Thyroid gland (tissue), 4 donors: ENCODE results near the gene TOP2A. TPM values are rescaled to one million over a fixed set of nuclear protein-coding genes. Genes with fewer than 3 reads are reported as not detected.
A peak's percentile ranks its signal among the peaks of the same experiment; 100 is the strongest.

Source experiments
- DNase-seq, 2 donors: peaks; one replicate each; pipeline ENCODE4 v3.0.0-alpha.2; 2019
- H3K27ac ChIP-seq, 3 donors: fragments of 200-600 bp; sonication (generic); 1 replicate in 2 of 3; 2 replicates in 1 of 3; pipeline ENCODE4 v1.5.1; 2016 to 2019; ENCODE audit warnings: mild to moderate bottlenecking in 1 of 3, moderate library complexity in 1 of 3
- H3K27me3 ChIP-seq: fragments of 200-600 bp; sonication (generic); one replicate; pipeline ENCODE4 v1.5.1; 2019
- H3K36me3 ChIP-seq, 2 donors: fragments of 200-600 bp; sonication (generic); one replicate each; pipeline ENCODE4 v1.5.1; 2016 to 2019
- H3K4me1 ChIP-seq, 2 donors: fragments of 200-600 bp; sonication (generic); one replicate each; pipeline ENCODE4 v1.5.1; 2017 to 2019
- H3K4me3 ChIP-seq, 3 donors: fragments of 200-600 bp; sonication (generic); replicated peaks in 1 of 3; 1 replicate in 2 of 3; 2 replicates in 1 of 3; pipeline ENCODE4 v1.5.1; 2016; ENCODE audit warnings: mild to moderate bottlenecking in 1 of 3
- H3K9me3 ChIP-seq: fragments of 200-600 bp; sonication (generic); one replicate; pipeline ENCODE4 v1.5.1; 2017
- POLR2A ChIP-seq, 2 donors: fragments of 450-650 bp; IDR thresholded peaks; one replicate each; pipeline ENCODE4 v1.6.1; 2017; ENCODE audit warnings: antibody characterized with exemption in 2 of 2, mild to moderate bottlenecking in 2 of 2, moderate library complexity in 1 of 2
- WGBS, 2 donors: methylation state at CpG; one replicate each; pipeline ENCODE4 v1.1.5; 2017; 5-methylcytosine and 5-hydroxymethylcytosine counted together
- intact Hi-C: fragments of 100-400 bp; cut with DNase I; formaldehyde crosslinking; loops from one replicate; pipeline ENCODE4 v1.15.1; 2023
- total RNA-seq, 4 donors: library from RNA; depleted of rRNA; stranded (reverse); fragments of >200 nt; gene quantifications; one replicate each; pipeline ENCODE4 v1.2.3, GENCODE V29; 2016
- TF ChIP-seq, protein P1 (sequence below), 6 experiments: fragments of 200-600 bp in 3 of 6; fragments of 450-650 bp in 3 of 6; sonication (generic) in 3 of 6; IDR thresholded peaks; one replicate each; pipeline ENCODE4 v1.5.1; 2016 to 2019; ENCODE audit warnings: antibody characterized with exemption in 6 of 6, mild to moderate bottlenecking in 2 of 6, inconsistent platforms in 1 of 6, moderate library complexity in 1 of 6

The TOP2A gene
- total RNA-seq, 4 donors from 2014 or later, result 0.20 to 5.2 (median 2.2) TPM

- WGBS, 2 donors, result 9 to 24% methylated on average over 13 to 14 of the region's 38 CpGs
- H3K4me1 ChIP-seq, result peaks cover 43 to 78% of the 10 kb centered on the region in 2 donors
Measured at GRCh38 chr17:40342504-40343218, 75.0 kb downstream of the TOP2A start.

GRCh38 chr17:40341808-40342503, 75.7 kb downstream of the TOP2A start:
- intact Hi-C loops, result no loop called here
- peak overlapping the region; percentile 64 to 97 (median 76) for H3K4me3 ChIP-seq
- H3K4me1 ChIP-seq, result peaks cover 35 to 78% of the 10 kb centered on the region in 2 donors
- no peaks in the 10 kb centered on the region for H3K36me3 ChIP-seq
- WGBS, 2 donors, result 0 to 1% methylated on average over 16 to 17 of the region's 55 CpGs
- TF ChIP-seq POLR2A (IDR thresholded peaks at IDR 0.05), result no peak
- TF ChIP-seq, protein P1, sequence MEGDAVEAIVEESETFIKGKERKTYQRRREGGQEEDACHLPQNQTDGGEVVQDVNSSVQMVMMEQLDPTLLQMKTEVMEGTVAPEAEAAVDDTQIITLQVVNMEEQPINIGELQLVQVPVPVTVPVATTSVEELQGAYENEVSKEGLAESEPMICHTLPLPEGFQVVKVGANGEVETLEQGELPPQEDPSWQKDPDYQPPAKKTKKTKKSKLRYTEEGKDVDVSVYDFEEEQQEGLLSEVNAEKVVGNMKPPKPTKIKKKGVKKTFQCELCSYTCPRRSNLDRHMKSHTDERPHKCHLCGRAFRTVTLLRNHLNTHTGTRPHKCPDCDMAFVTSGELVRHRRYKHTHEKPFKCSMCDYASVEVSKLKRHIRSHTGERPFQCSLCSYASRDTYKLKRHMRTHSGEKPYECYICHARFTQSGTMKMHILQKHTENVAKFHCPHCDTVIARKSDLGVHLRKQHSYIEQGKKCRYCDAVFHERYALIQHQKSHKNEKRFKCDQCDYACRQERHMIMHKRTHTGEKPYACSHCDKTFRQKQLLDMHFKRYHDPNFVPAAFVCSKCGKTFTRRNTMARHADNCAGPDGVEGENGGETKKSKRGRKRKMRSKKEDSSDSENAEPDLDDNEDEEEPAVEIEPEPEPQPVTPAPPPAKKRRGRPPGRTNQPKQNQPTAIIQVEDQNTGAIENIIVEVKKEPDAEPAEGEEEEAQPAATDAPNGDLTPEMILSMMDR (IDR thresholded peaks at IDR 0.05), result no peak
- no peaks in the 10 kb centered on the region for H3K9me3 ChIP-seq
- H3K27me3 ChIP-seq, result no peaks in the 10 kb centered on the region
- peak overlapping the region; percentile 85 to 95 (median 88) for H3K27ac ChIP-seq
- DNase-seq, result peak; percentile 81

More at GRCh38 chr17:40342504-40343218, 75.0 kb downstream of the TOP2A start:
- intact Hi-C loops, result no loop called here
- DNase-seq, result peak in 1 of 2 donors; percentile 40
- H3K36me3 ChIP-seq, result no peaks in the 10 kb centered on the region
- TF ChIP-seq POLR2A (IDR thresholded peaks at IDR 0.05), result no peak
- TF ChIP-seq, protein P1 (IDR thresholded peaks at IDR 0.05), result no peak
- H3K4me3 ChIP-seq, result peak overlapping the region; percentile 64 to 97 (median 76)
- H3K27me3 ChIP-seq, result no peaks in the 10 kb centered on the region
- peak overlapping the region; percentile 85 to 95 (median 88) for H3K27ac ChIP-seq
- no peaks in the 10 kb centered on the region for H3K9me3 ChIP-seq

GRCh38 chr17:40340880-40341807, 76.6 kb downstream of the TOP2A start:
- peak; percentile 93 to 94 for DNase-seq
- Histone ChIP-seq H3K36me3 (no peaks in the 10 kb centered on the region), H3K27me3 (no peaks in the 10 kb centered on the region), H3K4me3 (peak overlapping the region; percentile 64 to 97 (median 76)), H3K27ac (peak overlapping the region; percentile 85 to 95 (median 88)), H3K4me1 (peaks cover 27 to 78% of the 10 kb centered on the region in 2 donors), H3K9me3 (no peaks in the 10 kb centered on the region)
- WGBS, 2 donors, result 0% methylated on average over 2 to 20 of the region's 55 CpGs
- TF ChIP-seq POLR2A (IDR thresholded peaks at IDR 0.05), result peak in 1 of 2 donors; percentile 73
- TF ChIP-seq, protein P1 (IDR thresholded peaks at IDR 0.05), result no peak
- intact Hi-C loops, result no loop called here

GRCh38 chr17:40340327-40340726, 77.4 kb downstream of the TOP2A start:
- Histone ChIP-seq H3K27ac (peak overlapping the region in 2 of 3 donors; percentile 88 to 95), H3K9me3 (no peaks in the 10 kb centered on the region), H3K4me1 (peaks cover 22 to 78% of the 10 kb centered on the region in 2 donors), H3K36me3 (no peaks in the 10 kb centered on the region), H3K4me3 (no peak overlapping the region), H3K27me3 (no peaks in the 10 kb centered on the region)
- intact Hi-C loops, result no loop called here
- TF ChIP-seq, protein P1 (IDR thresholded peaks at IDR 0.05), result no peak
- TF ChIP-seq POLR2A (IDR thresholded peaks at IDR 0.05), result no peak
- no peak for DNase-seq
- 94 to 100% methylated on average over 1 of the region's 1 CpG for WGBS, 2 donors
